Measurements from ENCODE around the gene MCTP1. TPM values are rescaled to one million over a fixed set of nuclear protein-coding genes. Genes with fewer than 3 reads are reported as not detected.

The MCTP1 gene
- total RNA-seq, 1 experiment from 2014 or later: 2.5 TPM

- no peak overlapping the region for H3K14ac ChIP-seq (ENCODE audit: insufficient read depth, low read length)
- WGBS (ENCODE audit: extremely low coverage, insufficient read length, low lambda C conversion rate): no CpG with 5 or more reads among the region's 1 CpG
- H2BK12ac ChIP-seq (ENCODE audit: insufficient read length, low read depth, low read length): no peak overlapping the region
- H2AFZ ChIP-seq (ENCODE audit: low read length): no peak overlapping the region
- H3K56ac ChIP-seq (ENCODE audit: insufficient read length, low read depth, low read length): no peak overlapping the region
- Mint-ChIP-seq H3K4me3 (no peak overlapping the region), H3K9me3 (no peaks in the 10 kb centered on the region), H3K4me1 (0 out of 4 replicates have a peak, but pooled peaks cover 0 to 3% of the 10 kb centered on the region in 2 experiments), H3K27me3 (ENCODE audit: low read depth) (no peaks in the 10 kb centered on the region), H3K36me3 (ENCODE audit: insufficient read depth in 1 of 3, low read depth in 3 of 3) (no peaks in the 10 kb centered on the region), H3K27ac (no peak overlapping the region)
- H3K9ac ChIP-seq (ENCODE audit: extremely low read depth, insufficient read length, low read length): no peak overlapping the region
- no peak overlapping the region for H2AK5ac ChIP-seq (ENCODE audit: insufficient read length, low read length)
- no peak for TF ChIP-seq CTCF (conservative IDR thresholded peaks at IDR 0.05)
- H4K20me1 ChIP-seq (ENCODE audit: control insufficient read depth, insufficient read depth, insufficient read length): no peaks in the 10 kb centered on the region
- H2BK120ac ChIP-seq (ENCODE audit: low read depth, low read length, poor library complexity, severe bottlenecking): no peak overlapping the region
- H3K79me2 ChIP-seq (ENCODE audit: insufficient read depth, low read length): no peaks in the 10 kb centered on the region
- H3K27me3 ChIP-seq (ENCODE audit: insufficient read depth, low read length): no peaks in the 10 kb centered on the region
- H3K4ac ChIP-seq (ENCODE audit: low read depth, low read length): no peak overlapping the region
- no peak overlapping the region for H3K23ac ChIP-seq (ENCODE audit: insufficient read length, low read depth, low read length)
- no peak overlapping the region for H2BK5ac ChIP-seq (ENCODE audit: insufficient read length, low read length)
- no peaks in the 10 kb centered on the region for H3K23me2 ChIP-seq (ENCODE audit: insufficient read length, low read depth, low read length, poor library complexity, severe bottlenecking)
- H4K8ac ChIP-seq (replicated peaks; ENCODE audit: insufficient read length, low read depth, low read length): no peak overlapping the region
- DNase-seq: no peak
- H4K91ac ChIP-seq (ENCODE audit: insufficient read length, low read depth, low read length): no peak overlapping the region
- no peaks in the 10 kb centered on the region for H3K4me1 ChIP-seq (ENCODE audit: insufficient read depth, low read length)
- H2BK20ac ChIP-seq (ENCODE audit: low read depth, low read length, poor library complexity, severe bottlenecking): no peak overlapping the region
- no peaks in the 10 kb centered on the region for H3K79me1 ChIP-seq (ENCODE audit: insufficient read depth, low read depth, low read length, poor library complexity, severe bottlenecking)
- no peak overlapping the region for H2BK15ac ChIP-seq (ENCODE audit: low read depth, low read length)
- no peak overlapping the region for H3K18ac ChIP-seq (ENCODE audit: insufficient read length, low read depth, low read length)
- H3T11ph ChIP-seq (ENCODE audit: low read length): no peak overlapping the region
- no peak overlapping the region for H3K4me2 ChIP-seq (ENCODE audit: insufficient read depth, insufficient read length, low read length)
- no peak overlapping the region for H4K5ac ChIP-seq (ENCODE audit: insufficient read length, low read depth, low read length)
- no peak overlapping the region for H3K27ac ChIP-seq (ENCODE audit: insufficient read length, low read depth, low read length)
- H3K9me3 ChIP-seq (ENCODE audit: control insufficient read depth, low read depth, low read length): no peaks in the 10 kb centered on the region
Measured at GRCh38 chr5:95020345-95020744, 264.5 kb downstream of the MCTP1 start.

Data from H9 (cell line).